HL-60 (cell line): Measurements from ENCODE around the gene STON2.
A peak's percentile ranks its signal among the peaks of the same experiment; 100 is the strongest.

ENCODE experiments used
- DNase-seq, 2 experiments: peaks; one replicate each; pipeline ENCODE4 v3.0.0-alpha.2; 2010 to 2020; ENCODE audit warnings: low read depth in 1 of 2, low spot score in 1 of 2
- H3K27ac ChIP-seq: fragments of 250-450 bp; sonication (Bioruptor Pico); replicated peaks from 2 replicates; pipeline ENCODE4 v1.5.1; 2020; ENCODE audit warnings: mild to moderate bottlenecking, moderate library complexity
- H3K27me3 ChIP-seq: fragments of 250-450 bp; sonication (Bioruptor Pico); 2 replicates; pipeline ENCODE4 v1.5.1; 2021; ENCODE audit warnings: mild to moderate bottlenecking, moderate library complexity; ENCODE audit not compliant: insufficient read depth, poor library complexity, severe bottlenecking
- H3K4me3 ChIP-seq: replicated peaks from 2 replicates; pipeline ENCODE4 v1.5.1; 2011; ENCODE audit warnings: mild to moderate bottlenecking, control low read depth, low read length; ENCODE audit not compliant: insufficient read depth
- GABPA ChIP-seq: IDR thresholded peaks from 2 replicates; pipeline ENCODE4 v1.6.1; 2012; ENCODE audit warnings: low read depth
- POLR2AphosphoS5 ChIP-seq: IDR thresholded peaks from 2 replicates; pipeline ENCODE4 v1.6.1; 2012; ENCODE audit warnings: low read depth
- SPI1 ChIP-seq: IDR thresholded peaks from 2 replicates; pipeline ENCODE4 v1.6.1; 2012; ENCODE audit warnings: low read depth, mild to moderate bottlenecking, borderline replicate concordance
- TF ChIP-seq, protein P1 (sequence below): IDR thresholded peaks from one replicate; pipeline ENCODE4 v1.5.1; 2011; ENCODE audit warnings: low read length, control low read depth, inconsistent platforms; ENCODE audit not compliant: insufficient read depth
- TF ChIP-seq, protein P2 (sequence below): IDR thresholded peaks from 2 replicates; pipeline ENCODE4 v1.6.1; 2012; ENCODE audit warnings: low read depth; ENCODE audit not compliant: insufficient replicate concordance

Gene STON2

GRCh38 chr14:81406863-81407262, 6.7 kb upstream of the STON2 start:
- Histone ChIP-seq H3K4me3 (no peak overlapping the region), H3K27me3 (no peaks in the 10 kb centered on the region), H3K27ac (no peak overlapping the region)
- TF ChIP-seq GABPA (no peak), POLR2AphosphoS5 (no peak), SPI1 (no peak)
- TF ChIP-seq, protein P1, sequence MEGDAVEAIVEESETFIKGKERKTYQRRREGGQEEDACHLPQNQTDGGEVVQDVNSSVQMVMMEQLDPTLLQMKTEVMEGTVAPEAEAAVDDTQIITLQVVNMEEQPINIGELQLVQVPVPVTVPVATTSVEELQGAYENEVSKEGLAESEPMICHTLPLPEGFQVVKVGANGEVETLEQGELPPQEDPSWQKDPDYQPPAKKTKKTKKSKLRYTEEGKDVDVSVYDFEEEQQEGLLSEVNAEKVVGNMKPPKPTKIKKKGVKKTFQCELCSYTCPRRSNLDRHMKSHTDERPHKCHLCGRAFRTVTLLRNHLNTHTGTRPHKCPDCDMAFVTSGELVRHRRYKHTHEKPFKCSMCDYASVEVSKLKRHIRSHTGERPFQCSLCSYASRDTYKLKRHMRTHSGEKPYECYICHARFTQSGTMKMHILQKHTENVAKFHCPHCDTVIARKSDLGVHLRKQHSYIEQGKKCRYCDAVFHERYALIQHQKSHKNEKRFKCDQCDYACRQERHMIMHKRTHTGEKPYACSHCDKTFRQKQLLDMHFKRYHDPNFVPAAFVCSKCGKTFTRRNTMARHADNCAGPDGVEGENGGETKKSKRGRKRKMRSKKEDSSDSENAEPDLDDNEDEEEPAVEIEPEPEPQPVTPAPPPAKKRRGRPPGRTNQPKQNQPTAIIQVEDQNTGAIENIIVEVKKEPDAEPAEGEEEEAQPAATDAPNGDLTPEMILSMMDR = no peak
- TF ChIP-seq, protein P2, sequence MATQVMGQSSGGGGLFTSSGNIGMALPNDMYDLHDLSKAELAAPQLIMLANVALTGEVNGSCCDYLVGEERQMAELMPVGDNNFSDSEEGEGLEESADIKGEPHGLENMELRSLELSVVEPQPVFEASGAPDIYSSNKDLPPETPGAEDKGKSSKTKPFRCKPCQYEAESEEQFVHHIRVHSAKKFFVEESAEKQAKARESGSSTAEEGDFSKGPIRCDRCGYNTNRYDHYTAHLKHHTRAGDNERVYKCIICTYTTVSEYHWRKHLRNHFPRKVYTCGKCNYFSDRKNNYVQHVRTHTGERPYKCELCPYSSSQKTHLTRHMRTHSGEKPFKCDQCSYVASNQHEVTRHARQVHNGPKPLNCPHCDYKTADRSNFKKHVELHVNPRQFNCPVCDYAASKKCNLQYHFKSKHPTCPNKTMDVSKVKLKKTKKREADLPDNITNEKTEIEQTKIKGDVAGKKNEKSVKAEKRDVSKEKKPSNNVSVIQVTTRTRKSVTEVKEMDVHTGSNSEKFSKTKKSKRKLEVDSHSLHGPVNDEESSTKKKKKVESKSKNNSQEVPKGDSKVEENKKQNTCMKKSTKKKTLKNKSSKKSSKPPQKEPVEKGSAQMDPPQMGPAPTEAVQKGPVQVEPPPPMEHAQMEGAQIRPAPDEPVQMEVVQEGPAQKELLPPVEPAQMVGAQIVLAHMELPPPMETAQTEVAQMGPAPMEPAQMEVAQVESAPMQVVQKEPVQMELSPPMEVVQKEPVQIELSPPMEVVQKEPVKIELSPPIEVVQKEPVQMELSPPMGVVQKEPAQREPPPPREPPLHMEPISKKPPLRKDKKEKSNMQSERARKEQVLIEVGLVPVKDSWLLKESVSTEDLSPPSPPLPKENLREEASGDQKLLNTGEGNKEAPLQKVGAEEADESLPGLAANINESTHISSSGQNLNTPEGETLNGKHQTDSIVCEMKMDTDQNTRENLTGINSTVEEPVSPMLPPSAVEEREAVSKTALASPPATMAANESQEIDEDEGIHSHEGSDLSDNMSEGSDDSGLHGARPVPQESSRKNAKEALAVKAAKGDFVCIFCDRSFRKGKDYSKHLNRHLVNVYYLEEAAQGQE = no peak
- DNase-seq = peak in 1 of 2 experiments; percentile 33

GRCh38 chr14:81402123-81402495, 2.0 kb upstream of the STON2 start:
- no peak overlapping the region for H3K4me3 ChIP-seq
- no peak overlapping the region for H3K27ac ChIP-seq
- no peak for TF ChIP-seq GABPA
- H3K27me3 ChIP-seq = no peaks in the 10 kb centered on the region
- no peak for DNase-seq

- no peak overlapping the region for H3K27ac ChIP-seq
Measured at GRCh38 chr14:81401420-81402122, 1.4 kb upstream of the STON2 start.

GRCh38 chr14:81400852-81401251, 728 bp upstream of the STON2 start:
- TF ChIP-seq SPI1 = no peak
- TF ChIP-seq, protein P1 = no peak
- no peak for TF ChIP-seq GABPA
- TF ChIP-seq POLR2AphosphoS5 = no peak
- TF ChIP-seq, protein P2 = no peak
- Histone ChIP-seq H3K27me3 (no peaks in the 10 kb centered on the region), H3K4me3 (no peak overlapping the region), H3K27ac (no peak overlapping the region)
- no peak for DNase-seq

More at GRCh38 chr14:81401420-81402122, 1.4 kb upstream of the STON2 start:
- no peaks in the 10 kb centered on the region for H3K27me3 ChIP-seq
- no peak for DNase-seq
- TF ChIP-seq, protein P2 = no peak
- TF ChIP-seq, protein P1 = no peak
- TF ChIP-seq POLR2AphosphoS5 (no peak), SPI1 (no peak)
- no peak overlapping the region for H3K4me3 ChIP-seq
